Calu3 (cell line): Measurements from ENCODE around the gene SFMBT2. TPM values are rescaled to one million over a fixed set of nuclear protein-coding genes. Genes with fewer than 3 reads are reported as not detected.

Experiments
- BruUV-seq: library from RNA; stranded (reverse); fragments of 400-500 nt; replicated peaks from 2 replicates; lab custom pipeline; 2021; lab: Mats Ljungman, UMichigan
- CTCF ChIA-PET: fragments of 300-600 bp; sonication (Branson Sonifier 250); formaldehyde crosslinking; loops from one replicate; lab custom pipeline; 2022; ENCODE audit warnings: antibody characterized with exemption; lab: Charles Lee
- DNase-seq: peaks from one replicate; pipeline ENCODE4 v3.0.0; 2022
- H3K27ac Mint-ChIP-seq: one replicate; pipeline ENCODE4 v1.8.0; 2022; ENCODE audit warnings: mixed read lengths; ENCODE audit not compliant: unreplicated experiment
- H3K27me3 Mint-ChIP-seq: one replicate; pipeline ENCODE4 v1.8.0; 2022; ENCODE audit warnings: mixed read lengths; ENCODE audit not compliant: unreplicated experiment
- H3K36me3 Mint-ChIP-seq: one replicate; pipeline ENCODE4 v1.8.0; 2022; ENCODE audit warnings: mild to moderate bottlenecking, moderate library complexity, mixed read lengths; ENCODE audit not compliant: insufficient read depth, unreplicated experiment
- H3K4me1 Mint-ChIP-seq: one replicate; pipeline ENCODE4 v1.8.0; 2022; ENCODE audit warnings: mild to moderate bottlenecking, low read depth, mixed read lengths; ENCODE audit not compliant: unreplicated experiment
- H3K4me3 Mint-ChIP-seq: one replicate; pipeline ENCODE4 v1.8.0; 2022; ENCODE audit warnings: mild to moderate bottlenecking, low read depth, moderate library complexity, mixed read lengths; ENCODE audit not compliant: unreplicated experiment
- H3K9me3 Mint-ChIP-seq: one replicate; pipeline ENCODE4 v1.8.0; 2022; ENCODE audit warnings: low read depth, mixed read lengths; ENCODE audit not compliant: unreplicated experiment
- intact Hi-C: fragments of 100-400 bp; cut with micrococcal nuclease; formaldehyde crosslinking; loops from one replicate; pipeline ENCODE4 v1.10.0; 2022; ENCODE audit not compliant: unreplicated experiment
- total RNA-seq: library from RNA; stranded (reverse); gene quantifications from 2 replicates; pipeline ENCODE4 v1.2.3, GENCODE V29; 2022
- TF ChIP-seq, protein P1 (sequence below): fragments of 200-600 bp; IDR thresholded peaks from one replicate; pipeline ENCODE4 v1.8.0; 2022; ENCODE audit warnings: antibody characterized with exemption; ENCODE audit not compliant: unreplicated experiment

Gene SFMBT2
- total RNA-seq, 1 experiment from 2014 or later = 0.64 TPM

DNA sequence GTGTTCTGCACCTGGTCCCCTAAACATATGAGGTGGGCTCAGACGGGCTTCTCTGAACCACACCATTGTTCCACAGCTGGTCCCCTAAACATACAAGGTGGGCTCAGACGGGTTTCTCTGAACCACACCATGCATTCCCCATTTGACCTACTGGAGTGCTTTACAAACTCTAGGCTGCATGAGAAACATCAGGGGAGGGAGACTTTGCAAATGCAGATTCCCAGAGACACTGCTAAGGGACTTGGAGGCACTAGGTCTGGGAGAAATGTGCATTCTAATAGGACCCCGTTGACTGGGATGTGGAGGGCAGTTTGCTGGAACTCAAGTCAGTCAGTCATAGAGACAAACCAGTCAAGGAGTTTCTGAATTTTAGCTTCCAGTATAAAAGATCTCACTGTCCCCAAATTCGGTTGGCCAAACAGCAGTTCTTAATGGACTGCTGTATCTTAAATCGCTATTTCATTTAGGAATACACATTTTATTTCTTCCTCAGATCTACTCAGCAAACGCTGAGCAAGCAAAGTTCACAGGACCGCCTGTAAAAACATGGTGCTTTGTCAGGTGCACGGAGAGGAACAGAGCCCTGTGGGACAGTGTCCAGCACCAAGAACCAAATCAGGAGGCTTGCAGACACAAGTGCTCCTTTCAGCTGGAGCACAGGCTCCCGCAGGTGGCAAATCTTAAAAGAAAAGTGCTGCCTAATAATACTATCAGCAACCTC is 198.8 kb downstream of the SFMBT2 start:
- Mint-ChIP-seq H3K27me3 (peaks cover 27% of the 10 kb centered on the region), H3K4me1 (no peaks in the 10 kb centered on the region), H3K36me3 (no peaks in the 10 kb centered on the region), H3K27ac (no peak overlapping the region), H3K4me3 (no peak overlapping the region), H3K9me3 (no peaks in the 10 kb centered on the region)
- intact Hi-C loops = no loop called here
- CTCF ChIA-PET = no interaction called here
- BruUV-seq = no TSS peak
- TF ChIP-seq, protein P1, sequence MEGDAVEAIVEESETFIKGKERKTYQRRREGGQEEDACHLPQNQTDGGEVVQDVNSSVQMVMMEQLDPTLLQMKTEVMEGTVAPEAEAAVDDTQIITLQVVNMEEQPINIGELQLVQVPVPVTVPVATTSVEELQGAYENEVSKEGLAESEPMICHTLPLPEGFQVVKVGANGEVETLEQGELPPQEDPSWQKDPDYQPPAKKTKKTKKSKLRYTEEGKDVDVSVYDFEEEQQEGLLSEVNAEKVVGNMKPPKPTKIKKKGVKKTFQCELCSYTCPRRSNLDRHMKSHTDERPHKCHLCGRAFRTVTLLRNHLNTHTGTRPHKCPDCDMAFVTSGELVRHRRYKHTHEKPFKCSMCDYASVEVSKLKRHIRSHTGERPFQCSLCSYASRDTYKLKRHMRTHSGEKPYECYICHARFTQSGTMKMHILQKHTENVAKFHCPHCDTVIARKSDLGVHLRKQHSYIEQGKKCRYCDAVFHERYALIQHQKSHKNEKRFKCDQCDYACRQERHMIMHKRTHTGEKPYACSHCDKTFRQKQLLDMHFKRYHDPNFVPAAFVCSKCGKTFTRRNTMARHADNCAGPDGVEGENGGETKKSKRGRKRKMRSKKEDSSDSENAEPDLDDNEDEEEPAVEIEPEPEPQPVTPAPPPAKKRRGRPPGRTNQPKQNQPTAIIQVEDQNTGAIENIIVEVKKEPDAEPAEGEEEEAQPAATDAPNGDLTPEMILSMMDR = no peak
- DNase-seq = no peak

DNA sequence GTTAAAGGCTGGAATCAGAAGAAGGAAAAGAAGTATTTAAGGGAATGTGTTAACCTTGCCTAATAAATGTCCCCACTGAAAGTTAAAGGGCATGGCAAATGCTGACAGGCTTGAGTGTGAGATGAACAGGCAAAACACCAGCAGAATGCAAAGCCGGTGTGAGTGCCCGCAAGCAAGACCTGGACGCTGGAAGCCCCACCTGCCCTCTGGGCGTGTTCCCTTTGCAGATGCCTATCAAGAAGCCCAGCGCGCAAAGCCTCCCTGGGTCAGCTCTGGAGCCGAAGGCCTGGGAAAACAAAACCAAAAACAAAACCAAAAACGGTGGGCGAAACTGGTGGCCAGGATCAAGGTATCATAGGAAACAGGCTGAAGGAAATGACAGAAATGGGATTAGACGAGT is 200.3 kb downstream of the SFMBT2 start:
- TF ChIP-seq, protein P1 = no peak
- Mint-ChIP-seq H3K4me3 (no peak overlapping the region), H3K36me3 (no peaks in the 10 kb centered on the region), H3K9me3 (no peaks in the 10 kb centered on the region), H3K27ac (no peak overlapping the region), H3K4me1 (no peaks in the 10 kb centered on the region), H3K27me3 (peaks cover 33% of the 10 kb centered on the region)
- no TSS peak for BruUV-seq
- intact Hi-C loops = no loop called here
- DNase-seq = no peak
- CTCF ChIA-PET = no interaction called here

DNA sequence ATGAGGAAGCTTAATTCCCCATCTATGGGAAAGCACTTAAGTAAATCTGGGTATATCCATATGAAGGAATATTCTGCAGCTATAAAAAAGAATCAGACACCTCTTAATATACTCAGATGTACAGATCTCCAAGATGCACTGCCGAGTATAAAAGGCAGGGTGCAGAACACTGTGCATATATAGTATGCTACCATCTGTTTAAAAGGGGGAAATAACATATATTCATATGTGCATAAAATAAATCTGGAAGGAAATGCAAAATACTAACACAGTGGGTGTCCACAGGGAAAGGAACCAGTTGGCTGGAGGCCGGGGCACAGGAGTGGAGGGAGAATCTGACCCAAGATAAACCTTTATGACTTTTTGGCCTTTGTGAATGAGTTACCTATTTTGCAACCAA is 201.4 kb downstream of the SFMBT2 start:
- CTCF ChIA-PET = no interaction called here
- Mint-ChIP-seq H3K9me3 (no peaks in the 10 kb centered on the region), H3K27ac (no peak overlapping the region), H3K27me3 (peaks cover 33% of the 10 kb centered on the region), H3K4me1 (no peaks in the 10 kb centered on the region), H3K36me3 (no peaks in the 10 kb centered on the region), H3K4me3 (no peak overlapping the region)
- DNase-seq = no peak
- no TSS peak for BruUV-seq
- TF ChIP-seq, protein P1 = no peak
- intact Hi-C loops = no loop called here

DNA sequence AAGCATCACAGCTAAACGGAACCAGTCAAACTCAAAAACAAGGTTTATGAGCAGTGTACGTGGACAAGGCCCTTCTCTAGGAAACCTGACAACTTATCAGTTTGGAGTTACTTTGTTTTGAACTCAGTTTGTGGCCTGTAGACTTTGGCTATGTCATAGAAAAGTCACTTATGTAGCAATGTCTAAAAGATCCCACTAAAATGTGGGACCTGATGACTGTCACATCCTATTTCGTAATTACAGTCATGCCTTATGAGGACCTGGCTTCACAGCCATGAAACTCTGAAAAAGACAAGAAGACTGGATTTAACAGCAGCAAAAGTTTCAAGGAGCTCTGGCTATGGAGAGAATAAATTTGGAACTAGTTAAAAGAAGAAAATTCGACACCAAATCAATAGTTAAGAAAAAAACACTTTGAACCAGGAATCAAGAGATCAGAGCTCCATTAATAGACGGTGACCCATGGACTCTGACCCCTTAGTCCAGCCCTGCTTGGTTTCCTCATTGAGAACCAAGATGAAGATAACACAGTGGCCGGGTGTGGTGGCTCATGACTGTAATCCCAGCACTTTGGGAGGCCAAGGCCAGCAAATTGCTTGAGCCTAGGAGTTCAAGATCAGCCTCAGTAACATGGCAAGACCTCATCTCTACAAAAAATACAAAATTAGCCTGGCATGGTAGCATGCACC is 204.3 kb downstream of the SFMBT2 start:
- Mint-ChIP-seq H3K27ac (no peak overlapping the region), H3K4me3 (no peak overlapping the region), H3K4me1 (no peaks in the 10 kb centered on the region), H3K27me3 (peaks cover 23% of the 10 kb centered on the region), H3K36me3 (no peaks in the 10 kb centered on the region), H3K9me3 (no peaks in the 10 kb centered on the region)
- no peak for DNase-seq
- BruUV-seq = no TSS peak
- TF ChIP-seq, protein P1 = no peak
- CTCF ChIA-PET = no interaction called here
- intact Hi-C loops = no loop called here
